Stimulated activated CD4-positive, alpha-beta T cell treated with anti-CD3 and anti-CD28 coated beads, Interleukin-4, amount 100 ng/mL, for 1 hour (primary cell): Measurements from ENCODE around the gene EDEM1.

Source experiments
- DNase-seq: peaks from one replicate; pipeline ENCODE4 v3.0.0-alpha.2; 2020

EDEM1 gene

DNA sequence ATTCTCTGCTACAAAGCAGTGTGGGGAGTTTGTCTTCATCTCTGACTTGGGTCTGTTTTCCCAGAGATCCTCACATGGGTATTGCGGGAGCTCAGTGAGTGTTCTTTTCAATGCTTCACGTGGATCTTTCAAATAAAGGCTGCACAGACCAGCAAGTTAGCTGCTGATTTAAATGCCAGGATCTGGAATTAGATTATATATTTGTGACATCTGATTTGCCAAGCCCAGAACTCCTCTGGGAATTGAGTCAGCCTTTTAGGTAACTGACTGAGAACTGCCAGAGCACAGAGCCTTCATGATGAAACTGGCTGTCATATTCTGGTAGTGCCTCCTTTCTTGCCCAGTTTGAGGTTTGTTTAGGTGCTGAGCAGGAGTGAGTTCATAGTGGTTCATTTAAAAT is 14.7 kb downstream of the EDEM1 start:
- no peak for DNase-seq

DNA sequence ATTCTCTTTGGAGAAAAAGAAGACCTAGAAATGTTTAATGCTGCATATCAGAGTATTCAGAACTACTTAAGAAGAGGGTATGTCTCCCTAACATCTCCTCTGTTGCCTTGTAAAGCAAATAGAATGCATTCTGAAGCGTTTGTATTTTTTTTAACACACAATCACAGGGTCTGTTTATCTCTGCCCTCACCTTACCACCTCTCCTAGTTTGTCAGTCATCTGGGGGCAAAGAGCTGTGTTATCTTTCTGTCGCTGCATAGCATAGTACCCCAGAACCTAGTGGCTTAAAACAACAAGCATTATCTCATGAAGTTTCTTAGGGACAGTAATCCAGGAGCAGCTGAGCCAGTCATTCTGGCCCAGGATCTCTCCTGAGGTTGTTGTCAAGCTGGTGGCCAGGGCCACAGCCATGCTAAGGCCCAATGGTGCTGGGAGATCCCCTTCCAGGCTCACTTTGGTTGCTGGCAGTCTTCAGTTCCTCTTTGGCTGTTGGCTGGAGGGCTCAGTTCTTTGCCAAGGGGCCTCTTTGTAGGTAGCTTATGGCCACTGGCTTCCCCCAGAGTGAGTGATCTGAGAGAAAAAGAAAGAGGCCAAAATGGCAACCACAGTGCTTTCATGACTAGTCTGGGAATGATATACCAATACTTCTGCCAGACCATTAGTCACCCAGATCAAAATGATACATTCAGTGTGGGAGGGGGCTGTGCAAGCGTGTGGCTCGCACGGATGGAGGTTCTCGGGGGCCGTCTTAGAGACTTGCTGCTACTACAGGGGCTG is 17.8 kb downstream of the EDEM1 start:
- peak; percentile 31 for DNase-seq

DNA sequence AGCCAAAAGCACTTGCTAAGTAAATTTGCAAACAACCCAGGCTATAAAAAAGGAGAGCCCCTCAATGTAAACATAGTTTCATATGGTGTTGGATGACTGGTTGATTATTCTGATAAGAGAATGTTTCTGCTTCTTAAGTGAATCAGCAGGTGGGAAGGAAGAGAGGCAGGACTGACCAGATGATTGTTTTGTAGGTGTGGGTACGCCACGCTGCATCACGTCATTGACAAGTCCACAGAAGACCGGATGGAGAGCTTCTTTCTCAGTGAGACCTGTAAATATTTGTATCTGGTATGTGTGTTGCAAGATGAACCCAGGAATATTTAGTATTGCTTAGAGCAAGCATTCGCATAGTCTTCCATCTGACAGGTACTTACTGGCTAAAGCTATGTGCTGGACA is 23.4 kb downstream of the EDEM1 start:
- DNase-seq, result no peak

DNA sequence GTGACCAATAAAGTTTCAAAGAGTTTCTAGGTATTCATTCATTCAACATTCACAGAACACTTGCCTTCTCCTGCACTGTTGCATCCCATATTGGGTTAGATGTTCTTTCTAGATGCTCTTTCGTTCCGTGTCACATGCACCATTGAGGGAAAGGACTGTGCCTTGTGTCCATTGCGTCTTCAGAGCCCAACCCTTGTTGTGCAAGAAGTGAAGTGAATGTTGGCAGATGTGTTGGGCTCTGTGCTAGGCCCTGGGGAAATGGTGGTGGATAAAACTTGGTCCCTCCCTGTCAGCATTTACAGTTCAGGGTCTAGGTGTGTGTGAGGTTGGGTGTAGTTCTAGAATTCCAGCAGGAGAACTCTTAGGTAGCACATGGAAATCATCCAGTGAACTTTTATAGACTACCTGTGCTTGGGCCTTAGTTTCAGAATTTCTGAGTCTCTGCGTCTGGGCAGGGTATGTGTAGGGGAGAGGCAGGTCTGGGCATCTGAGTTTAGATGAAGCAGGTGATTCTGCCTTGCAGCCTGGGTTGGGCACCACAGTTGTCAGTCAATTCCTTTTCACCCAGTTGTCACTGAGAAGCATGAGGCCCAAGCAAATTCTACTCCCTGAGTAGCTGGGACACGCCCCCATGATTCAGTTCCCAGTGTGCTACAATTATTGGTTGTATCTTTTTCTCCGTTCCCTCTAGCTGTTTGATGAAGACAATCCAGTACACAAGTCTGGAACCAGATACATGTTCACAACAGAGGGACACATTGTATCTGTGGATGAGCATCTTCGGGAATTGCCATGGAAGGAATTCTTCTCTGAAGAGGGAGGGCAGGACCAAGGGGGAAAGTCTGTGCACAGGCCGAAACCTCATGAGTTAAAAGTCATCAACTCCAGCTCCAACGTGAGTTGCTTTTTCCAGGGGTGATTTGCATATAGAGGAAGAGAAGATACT is 25.4 kb downstream of the EDEM1 start:
- DNase-seq, result no peak

DNA sequence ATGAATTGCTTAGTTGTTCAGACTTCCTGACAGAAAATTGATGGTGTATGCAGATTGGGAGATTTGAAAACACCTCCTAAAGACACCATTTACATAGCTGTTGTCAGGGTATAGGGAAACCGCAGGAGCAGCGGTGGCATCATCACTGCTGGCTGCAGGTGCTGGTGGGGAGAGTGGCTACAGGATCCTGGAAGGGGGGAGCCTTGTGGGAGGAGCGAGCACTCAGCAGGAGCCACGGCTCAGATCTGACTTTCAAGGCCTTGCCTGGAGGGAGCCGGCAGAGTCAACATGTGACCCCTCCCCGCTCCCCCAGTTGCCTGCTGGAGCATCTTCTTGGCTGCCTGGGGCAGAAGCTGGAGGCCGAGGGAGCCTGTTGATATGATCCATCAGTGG is 26.1 kb downstream of the EDEM1 start:
- no peak for DNase-seq

DNA sequence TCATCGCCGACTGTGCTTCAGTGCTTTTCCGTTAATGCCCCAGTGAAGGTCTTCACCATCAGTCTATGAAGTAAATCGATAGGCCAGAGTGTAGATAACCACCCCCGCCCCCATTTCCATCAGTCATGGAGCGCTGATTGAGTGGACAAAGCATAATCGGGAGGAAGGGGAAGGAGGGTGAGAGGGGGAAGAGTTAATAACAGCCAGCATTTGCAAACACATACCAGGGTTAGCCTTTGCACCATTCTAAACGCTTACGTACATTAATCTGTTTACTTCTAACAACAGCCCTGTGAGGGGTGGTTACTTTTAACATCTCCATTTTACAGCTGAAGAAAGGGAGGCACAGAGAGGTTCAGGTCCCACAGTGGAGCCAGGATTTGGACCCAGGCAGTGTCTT is 26.8 kb downstream of the EDEM1 start:
- no peak for DNase-seq

DNA sequence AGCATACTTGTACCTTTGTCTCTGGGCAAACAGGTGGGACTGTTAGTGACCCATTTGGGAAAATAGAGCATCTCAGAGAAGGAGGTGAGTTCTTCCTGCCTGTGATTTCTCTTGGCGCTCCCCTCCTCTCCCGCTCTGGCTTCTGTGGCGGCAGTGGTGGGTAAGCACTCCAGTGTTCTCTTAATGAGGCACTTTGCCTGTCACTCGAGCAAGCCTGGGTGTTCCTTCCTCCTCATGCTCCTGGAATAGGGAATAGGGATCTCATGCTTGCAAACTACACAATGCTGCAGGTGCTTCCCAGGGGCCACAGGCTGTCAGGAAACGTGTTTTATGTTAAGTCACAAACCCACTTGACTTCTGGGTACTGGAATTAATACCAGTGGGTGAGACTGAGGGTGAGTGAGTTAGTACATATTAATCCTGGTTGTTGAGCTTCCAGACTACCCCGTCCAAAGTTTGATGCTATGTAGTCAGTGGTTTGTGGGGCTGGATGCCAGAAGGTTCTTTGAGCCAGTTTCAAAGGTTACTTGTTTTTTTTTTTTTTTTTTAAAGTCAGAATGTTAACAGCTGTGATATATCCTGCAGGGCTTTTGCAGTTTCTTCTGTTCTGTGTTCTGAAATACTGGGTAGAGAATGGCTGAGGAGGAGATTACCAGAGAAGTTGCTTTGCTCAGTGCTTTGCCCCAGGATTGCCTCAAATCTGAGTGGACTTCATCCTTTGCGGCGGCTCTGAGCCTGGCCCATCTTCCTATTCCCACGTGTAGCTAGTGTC is 30.5 kb downstream of the EDEM1 start:
- DNase-seq, result no peak

DNA sequence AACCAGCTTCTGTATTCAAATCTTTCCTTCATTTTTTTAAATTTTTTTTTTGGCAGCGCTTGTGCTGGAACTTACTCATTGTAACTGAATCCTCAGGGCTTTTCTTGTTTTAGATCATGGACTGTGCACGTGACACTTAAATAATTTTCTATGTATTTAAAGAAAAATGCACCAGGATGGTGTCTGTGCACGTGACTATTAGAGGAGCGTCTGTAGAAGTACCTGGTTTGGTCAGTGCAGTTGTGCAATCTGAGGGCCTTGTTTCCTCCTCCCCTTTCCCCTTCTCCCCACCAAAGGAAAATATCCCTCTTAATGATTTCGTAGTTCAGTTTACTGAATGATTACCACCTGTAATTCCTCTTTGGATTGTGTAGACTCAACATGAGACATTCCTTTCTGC is 31.3 kb downstream of the EDEM1 start:
- DNase-seq, result no peak

DNA sequence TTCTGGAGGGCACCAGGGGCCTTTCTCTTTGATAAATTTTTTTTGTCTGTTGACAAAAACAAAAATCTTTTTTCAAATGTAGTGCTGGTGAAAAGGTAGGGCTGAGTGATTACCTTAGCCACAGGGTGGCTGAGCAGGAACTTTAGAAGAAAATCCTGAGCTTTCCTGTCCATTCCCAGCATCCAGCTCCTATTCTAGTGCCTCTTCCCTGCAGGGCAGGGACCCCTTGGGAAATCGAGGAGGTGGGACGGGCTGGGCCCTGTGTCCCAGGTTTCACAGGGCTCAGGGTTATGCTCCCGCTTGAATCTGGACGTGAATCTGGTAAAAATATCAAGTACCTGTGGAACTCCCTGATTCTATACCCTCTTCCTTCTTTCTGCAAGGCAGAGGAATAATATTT is 31.7 kb downstream of the EDEM1 start:
- no peak for DNase-seq

DNA sequence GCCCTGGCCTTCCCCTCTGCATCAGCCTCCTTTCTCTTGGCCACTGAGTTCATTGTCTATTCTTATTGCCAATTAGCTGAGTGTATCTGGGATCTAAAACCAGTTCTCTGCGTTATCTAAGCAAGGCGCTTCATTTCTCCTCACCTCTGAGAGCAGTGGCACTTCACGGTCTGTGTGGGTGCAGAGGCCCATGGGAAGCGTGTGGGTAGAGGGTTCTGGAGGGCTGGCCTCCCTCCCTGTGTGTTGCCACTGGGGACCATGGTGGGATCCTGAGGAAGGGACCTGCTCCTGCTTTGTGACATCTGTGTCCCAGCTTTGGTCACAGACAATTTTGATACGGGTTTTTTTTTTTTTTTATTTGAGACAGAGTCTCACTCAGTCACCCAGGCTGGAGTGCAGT is 32.7 kb downstream of the EDEM1 start:
- no peak for DNase-seq

DNA sequence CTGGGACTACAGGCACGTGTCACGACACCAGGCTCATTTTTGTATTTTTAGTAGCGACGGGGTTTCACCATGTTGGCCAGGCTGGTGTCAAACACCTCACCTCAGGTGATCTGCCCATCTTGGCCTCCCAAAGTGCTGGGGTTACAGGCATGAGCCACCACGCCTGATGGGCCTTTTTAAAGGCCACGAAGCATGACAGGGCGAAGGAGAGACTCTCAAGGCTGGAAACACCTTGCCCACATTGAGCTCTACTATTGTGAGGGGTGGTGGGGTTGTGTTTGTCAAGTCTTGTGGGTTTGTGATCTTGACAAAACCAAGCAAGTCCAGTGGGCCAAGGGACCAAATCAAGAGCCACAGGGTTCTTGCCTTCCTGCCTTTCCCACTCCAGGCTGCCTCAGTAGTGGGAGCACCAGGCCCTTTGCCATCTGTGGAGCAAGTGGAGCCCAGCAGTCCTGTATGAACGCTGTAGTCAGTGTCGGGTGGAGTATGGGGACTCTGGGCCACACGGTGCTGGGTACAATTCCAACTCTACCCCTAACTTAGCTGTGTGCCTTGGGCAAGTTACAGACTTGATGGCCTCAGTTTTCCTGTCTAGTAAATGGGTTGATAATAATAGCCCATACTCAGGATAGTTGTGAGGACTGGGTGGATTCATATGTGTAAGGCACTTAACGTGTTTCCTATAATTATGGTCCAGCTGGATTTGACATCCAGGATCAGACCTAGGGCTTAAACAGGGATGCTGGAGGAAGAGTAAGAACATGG is 33.3 kb downstream of the EDEM1 start:
- DNase-seq, result no peak

DNA sequence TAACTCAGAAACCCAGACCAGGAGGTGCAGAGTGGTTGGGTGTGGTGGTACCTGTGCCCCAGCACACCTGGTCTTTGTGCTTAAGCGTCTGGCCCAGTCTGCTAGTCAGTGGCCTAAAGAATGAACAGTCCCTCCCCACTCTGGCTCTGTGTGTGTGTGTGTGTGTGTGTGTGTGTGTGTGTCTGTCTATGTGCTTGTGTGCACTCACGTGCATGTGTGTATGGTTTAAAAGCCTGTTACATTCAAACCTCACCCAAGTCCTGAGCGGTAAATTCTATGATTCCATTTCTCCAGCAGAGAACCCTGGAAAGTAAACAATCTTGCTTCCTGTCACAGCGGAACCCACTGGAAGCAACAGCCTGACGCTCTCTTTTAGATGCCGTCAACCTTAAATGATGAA is 34.2 kb downstream of the EDEM1 start:
- no peak for DNase-seq

DNA sequence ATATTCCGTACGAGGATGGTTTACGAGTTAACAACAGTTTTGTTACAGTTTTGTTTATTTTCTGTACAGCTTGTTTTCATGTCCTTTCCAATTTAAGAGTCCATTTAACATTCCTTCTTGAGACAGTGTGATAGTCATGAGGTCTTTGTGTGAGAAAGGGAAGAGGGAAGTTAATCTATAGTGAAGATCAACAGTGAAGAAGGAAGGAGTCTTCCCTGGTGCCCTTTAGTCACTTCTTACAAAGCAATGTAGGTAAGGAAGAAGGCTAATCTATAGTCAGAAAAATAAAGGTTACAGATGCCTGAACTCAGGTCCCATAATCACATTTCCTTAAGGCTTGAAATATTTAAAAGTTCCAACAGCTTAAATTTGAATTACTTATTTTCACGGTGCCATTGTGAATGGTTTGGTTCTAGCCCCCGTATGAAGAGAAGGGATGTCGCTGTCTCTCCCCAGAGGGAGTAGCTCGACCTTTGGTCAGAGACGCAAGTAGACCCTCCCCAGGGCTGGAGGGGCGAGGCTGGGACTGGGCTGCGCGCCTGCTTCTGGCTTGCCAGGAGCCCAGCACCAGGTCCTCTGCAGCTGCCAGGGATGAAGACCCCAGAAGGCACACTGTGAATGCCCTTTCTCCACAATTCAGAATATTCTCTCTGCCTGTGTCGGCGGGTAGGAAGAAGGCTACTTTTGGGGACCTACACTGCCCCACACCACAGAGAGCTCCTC is 34.9 kb downstream of the EDEM1 start:
- no peak for DNase-seq

DNA sequence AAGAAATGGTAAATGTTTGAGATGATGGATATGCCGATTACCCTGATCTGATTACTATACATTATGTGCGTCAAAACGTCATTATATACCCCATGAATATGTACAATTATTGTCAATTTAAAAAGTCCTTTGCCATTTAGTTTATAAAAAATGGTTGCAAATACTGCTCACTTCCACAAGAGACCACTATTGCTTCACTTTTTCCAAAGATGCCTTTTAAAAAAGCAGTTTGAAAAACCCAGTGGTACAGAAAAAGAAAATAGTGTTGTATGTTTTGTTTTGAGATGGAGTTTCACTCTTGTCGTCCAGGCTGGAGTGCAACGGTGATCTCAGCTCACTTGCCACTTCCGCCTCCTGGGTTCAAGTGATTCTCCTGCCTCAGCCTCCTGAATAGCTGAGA is 39.3 kb downstream of the EDEM1 start:
- no peak for DNase-seq

DNA sequence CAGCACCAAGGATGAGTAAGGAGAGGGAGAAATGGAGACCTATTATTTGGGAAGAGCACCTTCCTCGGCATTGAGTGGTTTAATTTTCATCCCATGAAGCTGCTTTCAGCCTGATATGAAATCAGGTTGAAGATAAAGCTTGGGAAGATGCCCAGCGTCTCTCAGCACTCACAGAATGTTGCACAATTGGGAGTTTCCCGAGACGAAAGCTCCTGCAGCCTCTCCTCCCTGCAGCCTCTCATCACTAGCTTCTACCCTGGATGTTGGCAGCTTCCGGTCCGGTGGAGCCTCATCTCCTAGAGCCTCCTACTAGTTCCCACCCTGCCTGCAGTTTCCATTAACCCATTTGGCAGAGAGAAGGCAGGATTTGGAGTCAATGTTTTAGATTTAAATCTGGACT is 40.3 kb downstream of the EDEM1 start:
- DNase-seq, result no peak

DNA sequence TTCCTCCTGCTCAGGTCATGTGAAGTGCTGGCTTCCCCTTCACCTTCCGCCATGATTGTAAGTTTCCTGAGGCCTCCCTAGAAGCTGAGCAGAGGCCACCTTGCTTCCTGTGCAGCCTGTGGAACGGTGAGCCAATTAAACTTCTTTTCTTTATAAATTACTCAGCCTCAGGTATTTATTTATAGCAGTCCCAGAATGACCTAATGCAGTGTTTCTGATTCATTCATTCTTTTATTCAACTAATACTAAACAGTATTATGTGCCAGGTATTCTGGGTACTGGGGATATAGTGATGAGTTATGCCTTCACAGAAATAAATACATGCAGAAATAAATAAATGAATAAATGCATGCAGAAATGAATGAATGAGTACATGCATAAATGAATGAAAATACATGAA is 41.9 kb downstream of the EDEM1 start:
- DNase-seq, result no peak

DNA sequence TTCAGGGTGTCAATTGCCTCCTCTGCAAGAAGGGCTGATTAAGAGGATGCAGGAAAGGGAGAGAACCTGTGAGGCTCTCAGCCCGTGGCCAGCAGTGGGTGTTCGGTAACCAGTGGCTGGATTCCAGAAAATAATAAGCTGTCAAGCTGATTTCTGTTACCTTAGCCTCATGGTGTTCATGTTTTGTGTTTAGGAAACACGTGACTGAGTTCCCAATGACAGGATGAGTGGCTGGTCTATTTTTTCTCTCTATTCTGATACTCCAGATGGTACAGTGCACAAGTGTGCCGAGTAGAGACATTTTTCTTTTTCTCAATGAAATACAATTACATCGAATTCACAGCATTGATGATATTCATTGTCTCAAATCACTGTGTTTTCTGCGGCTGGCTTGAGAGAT is 43.6 kb downstream of the EDEM1 start:
- no peak for DNase-seq

DNA sequence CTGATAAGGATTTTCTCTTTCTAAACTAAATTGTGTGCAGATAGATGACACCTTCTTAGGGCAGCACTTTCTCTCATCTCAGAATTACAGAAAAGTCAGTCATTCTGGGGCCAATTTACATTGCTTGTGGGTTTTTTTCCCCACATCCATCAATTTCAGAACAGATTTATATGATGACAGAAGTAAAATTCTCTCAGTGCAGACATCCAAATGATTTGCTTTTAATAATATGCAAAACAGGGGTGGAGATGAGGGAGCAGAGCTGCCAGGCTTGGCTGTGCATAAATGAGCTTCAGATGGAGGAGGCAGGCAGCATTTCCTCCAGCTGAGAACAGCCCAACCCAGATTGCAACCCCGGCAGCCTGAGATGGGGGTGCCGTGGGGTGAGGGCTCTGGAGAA is 44.0 kb downstream of the EDEM1 start:
- no peak for DNase-seq

DNA sequence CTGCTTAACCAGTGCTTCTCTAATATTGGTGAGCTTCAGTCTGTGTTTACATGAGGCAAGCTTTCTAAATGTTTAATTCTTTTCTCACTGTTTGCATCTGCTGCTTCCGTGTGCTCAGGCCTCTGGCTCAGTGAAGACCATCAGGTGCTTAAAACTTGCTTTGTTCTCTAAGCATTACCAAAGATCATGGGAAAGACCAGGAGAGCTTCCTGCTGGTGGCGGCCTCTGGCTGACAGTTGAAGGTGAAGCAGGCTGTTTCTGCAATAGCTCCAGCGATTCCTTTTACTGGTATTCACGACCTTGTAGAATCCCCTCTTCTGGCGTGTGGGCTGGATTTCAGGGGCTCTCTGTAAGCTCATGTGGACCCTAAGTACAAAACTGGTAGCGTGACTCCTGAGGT is 45.1 kb downstream of the EDEM1 start:
- DNase-seq, result no peak

DNA sequence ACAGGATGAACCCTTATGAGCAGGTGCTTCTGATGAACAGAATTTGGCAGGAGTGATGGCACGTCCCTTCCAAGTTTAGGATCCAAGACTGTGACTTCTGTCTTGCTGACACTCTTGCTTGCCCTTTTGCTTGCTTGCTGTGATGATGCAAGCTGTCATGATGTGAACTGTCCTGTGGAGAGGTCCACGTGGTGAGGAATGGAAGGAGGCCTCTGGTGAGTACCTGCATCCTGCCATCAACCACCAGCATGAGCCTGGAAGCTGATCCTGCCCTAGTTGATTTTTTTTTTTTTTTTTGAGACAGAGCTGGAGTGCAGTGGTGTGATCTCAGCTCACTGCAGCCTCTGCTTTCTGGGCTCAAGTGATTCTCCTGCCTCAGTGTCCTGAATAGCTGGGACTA is 45.5 kb downstream of the EDEM1 start:
- no peak for DNase-seq

DNA sequence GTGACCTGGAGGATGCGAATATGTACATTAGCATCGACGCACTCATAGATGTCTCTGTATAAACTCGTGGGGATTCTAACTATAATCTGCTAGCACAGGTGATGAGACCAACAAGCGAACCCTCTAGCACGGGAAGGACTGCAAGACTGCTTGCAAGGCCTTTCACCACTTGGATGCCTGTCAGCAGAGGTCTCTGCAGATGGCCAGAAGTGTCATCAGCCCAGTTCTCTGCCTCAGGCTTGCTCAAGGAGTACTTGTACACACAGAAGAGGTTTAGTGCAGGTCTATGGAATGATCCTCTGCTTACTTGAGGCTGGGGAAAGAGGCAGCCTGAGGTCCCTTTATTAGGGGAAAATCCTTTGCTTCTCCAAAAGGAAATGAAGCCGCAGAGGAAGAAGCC is 48.1 kb downstream of the EDEM1 start:
- DNase-seq, result no peak

DNA sequence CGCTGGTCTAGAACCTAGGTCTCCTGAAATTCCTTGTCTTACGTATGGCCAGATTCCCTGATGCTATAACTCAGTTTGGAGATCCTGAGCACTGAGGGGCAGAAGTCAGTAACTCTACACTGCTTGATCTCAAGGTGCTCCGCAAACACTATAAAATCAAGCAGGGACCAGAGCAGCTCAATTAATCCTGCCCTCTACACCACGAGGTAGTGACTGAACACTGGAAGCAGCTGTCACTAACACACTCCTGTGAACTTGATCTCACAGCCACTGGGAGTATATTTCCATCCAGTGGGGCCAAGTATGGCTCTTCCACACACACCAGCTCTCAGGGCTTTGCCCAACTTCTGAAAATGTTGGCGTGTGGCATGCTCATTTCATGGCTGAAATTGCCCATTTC is 51.0 kb downstream of the EDEM1 start:
- DNase-seq, result no peak
